K562 (cell line): Measurements from ENCODE around the gene PPM1F. TPM values are rescaled to one million over a fixed set of nuclear protein-coding genes. Genes with fewer than 3 reads are reported as not detected.

ENCODE experiments used
- ATAC-seq: fragments of 200-7000 bp; cut with Tn5 transposase; 3 replicates; pipeline ENCODE4 v1.9.1; 2020; ENCODE audit warnings: moderate library complexity
- BruUV-seq: library from RNA; stranded (reverse); fragments of 400-500 nt; replicated peaks from 2 replicates; lab custom pipeline; 2021; lab: Mats Ljungman, UMichigan
- CTCF ChIA-PET: fragments of 300-600 bp; formaldehyde crosslinking; extraction: SDS; loops from one replicate; lab custom pipeline; 2021; ENCODE audit warnings: low intra/inter-chr PET ratio; lab: Yijun Ruan, JAX
- POLR2A ChIA-PET: fragments of 300-600, 350-650 bp; sonication (Branson Sonifier 250); formaldehyde crosslinking; extraction: SDS; loops from one replicate; lab custom pipeline; 2021; ENCODE audit warnings: antibody characterized with exemption, inconsistent platforms; lab: Yijun Ruan, JAX
- DNase-seq, 4 experiments: peaks; one replicate each; pipeline versions ENCODE4 v3.0.0 to v3.0.0-alpha.2; 2011 to 2018; ENCODE audit warnings: low spot score in 3 of 4, mixed read lengths in 3 of 4; ENCODE audit errors: extremely low read depth in 1 of 4
- FAIRE-seq: peaks from 2 replicates; lab custom pipeline; 2011; peaks lifted over from hg19 to GRCh38; lab: Jason Lieb, UNC
- H2AFZ ChIP-seq: 2 replicates; pipeline ENCODE4 v1.6.0; 2011; ENCODE audit warnings: low read depth, low read length, control low read depth, inconsistent platforms
- H3K27ac ChIP-seq: fragments of 200-600 bp; 3 replicates; pipeline ENCODE4 v1.8.0; 2011; ENCODE audit warnings: low read depth, mild to moderate bottlenecking, control low read depth, inconsistent platforms, low read length, moderate library complexity, mixed read lengths; ENCODE audit errors: extremely low read depth
- H3K27me3 ChIP-seq, 2 experiments: fragments of 300-600 bp in 1 of 2; 2 replicates in 1 of 2; 3 replicates in 1 of 2; pipeline versions ENCODE4 v1.6.0 to v1.8.0; 2011; ENCODE audit warnings: inconsistent platforms in 2 of 2, low read length in 2 of 2, mild to moderate bottlenecking in 1 of 2, mixed read lengths in 1 of 2, moderate library complexity in 1 of 2; ENCODE audit not compliant: control insufficient read depth in 2 of 2, insufficient read depth in 2 of 2
- H3K36me3 ChIP-seq: fragments of 300-600 bp; 3 replicates; pipeline ENCODE4 v1.8.0; 2011; ENCODE audit warnings: mild to moderate bottlenecking, low read length, inconsistent platforms; ENCODE audit not compliant: control insufficient read depth, insufficient read depth
- H3K4me1 ChIP-seq, 2 experiments: fragments of 200-600 bp in 1 of 2; replicated peaks in 1 of 2; 2 replicates in 1 of 2; 3 replicates in 1 of 2; pipeline versions ENCODE4 v1.5.1 to v1.8.0; 2011; ENCODE audit warnings: inconsistent platforms in 2 of 2, low read length in 2 of 2, mild to moderate bottlenecking in 1 of 2, mixed read lengths in 1 of 2, moderate library complexity in 1 of 2; ENCODE audit not compliant: control insufficient read depth in 2 of 2, insufficient read depth in 2 of 2
- H3K4me2 ChIP-seq: 2 replicates; pipeline ENCODE4 v1.6.1; 2011; ENCODE audit warnings: low read length, control low read depth, inconsistent platforms, mixed read lengths; ENCODE audit not compliant: insufficient read depth
- H3K4me3 ChIP-seq: fragments of 200-600 bp; sonication (generic), shearing (Covaris generic); 2 replicates; pipeline ENCODE4 v1.5.1; 2016; ENCODE audit warnings: control low read depth, inconsistent platforms
- H3K79me2 ChIP-seq: fragments of 200-600 bp; 3 replicates; pipeline ENCODE4 v1.8.0; 2011; ENCODE audit warnings: low read length, inconsistent platforms; ENCODE audit not compliant: control insufficient read depth, insufficient read depth
- H3K9ac ChIP-seq, 2 experiments: 2 replicates each; pipeline versions ENCODE4 v1.6.0 to v1.6.1; 2011; ENCODE audit warnings: low read depth in 2 of 2, low read length in 2 of 2, control low read depth in 1 of 2, inconsistent platforms in 1 of 2, mild to moderate bottlenecking in 1 of 2, mixed read lengths in 1 of 2; ENCODE audit not compliant: insufficient read depth in 1 of 2
- H3K9me1 ChIP-seq: one replicate; pipeline ENCODE4 v1.6.0; 2011; ENCODE audit warnings: inconsistent platforms, mild to moderate bottlenecking, low read length, moderate library complexity; ENCODE audit not compliant: control insufficient read depth, insufficient read depth
- H3K9me3 ChIP-seq: replicated peaks from 2 replicates; pipeline ENCODE4 v1.5.1; 2011; ENCODE audit warnings: low read depth, low read length, inconsistent platforms; ENCODE audit not compliant: control insufficient read depth, insufficient read depth
- H4K20me1 ChIP-seq: replicated peaks from 2 replicates; pipeline ENCODE4 v1.6.1; 2011; ENCODE audit warnings: low read length, inconsistent platforms, mixed read lengths; ENCODE audit not compliant: control insufficient read depth, insufficient read depth
- DLX4 ChIP-seq: fragments of 250-450 bp; sonication (Bioruptor Pico); IDR thresholded peaks from 2 replicates; pipeline ENCODE4 v1.6.1; 2021; ENCODE audit warnings: mild to moderate bottlenecking
- SIX5 ChIP-seq, 2 experiments: IDR thresholded peaks; 2 replicates each; pipeline ENCODE4 v1.6.1; 2011; ENCODE audit warnings: low read length in 2 of 2, borderline replicate concordance in 1 of 2, low read depth in 1 of 2, mild to moderate bottlenecking in 1 of 2, moderate library complexity in 1 of 2; ENCODE audit not compliant: insufficient read depth in 1 of 2
- SP2 ChIP-seq: IDR thresholded peaks from 2 replicates; pipeline ENCODE4 v1.6.1; 2011; ENCODE audit warnings: mild to moderate bottlenecking, low read depth, low read length, moderate library complexity; ENCODE audit not compliant: poor library complexity, severe bottlenecking; ENCODE audit errors: extremely low read depth
- TFAM ChIP-seq: fragments of 250-450 bp; sonication (Bioruptor Pico); conservative IDR thresholded peaks from 2 replicates; pipeline ENCODE4 v1.5.0; 2021; ENCODE audit warnings: mild to moderate bottlenecking, moderate library complexity
- ZHX1 ChIP-seq: fragments of 150-350 bp; conservative IDR thresholded peaks from 2 replicates; pipeline ENCODE4 v1.6.1; 2014; ENCODE audit warnings: low read length
- ZKSCAN1 ChIP-seq: fragments of 150-350 bp; IDR thresholded peaks from 2 replicates; pipeline ENCODE4 v1.6.1; 2016; ENCODE audit warnings: low read depth, low read length
- WGBS: fragments of 100-300 bp; shearing (Covaris generic); methylation state at CpG from one replicate; pipeline ENCODE4 v1.1.6; 2016; ENCODE audit warnings: low coverage, mixed read lengths; ENCODE audit not compliant: insufficient coverage; ENCODE audit errors: missing lambda C conversion rate; 5-methylcytosine and 5-hydroxymethylcytosine counted together
- in situ Hi-C: fragments of 300-500 bp; cut with MboI; formaldehyde crosslinking; loops from 4 replicates; pipeline ENCODE4 v1.15.0; 2018; ENCODE audit warnings: inconsistent platforms, mixed read lengths
- intact Hi-C: fragments of 100-400 bp; cut with micrococcal nuclease; formaldehyde crosslinking; loops from 2 replicates; pipeline ENCODE4 v1.14.2; 2022
- polyA plus RNA-seq, 8 experiments: library from polyadenylated mRNA; depleted of rRNA in 4 of 8; stranded (reverse) in 5 of 8; unstranded in 3 of 8; fragments of >200 nt; fragmentation: Nextera tagmentation in 2 of 8; fragmentation: Illumina TruSeq in 1 of 8; extraction: Ambion mirVana in 2 of 8; extraction: Trizol in 1 of 8; gene quantifications; 2 replicates each; pipeline versions ENCODE4 v1.2.1 to v1.2.3, GENCODE V29; 2011 to 2014; ENCODE audit warnings: inconsistent platforms in 1 of 8, missing spikeins in 1 of 8
- total RNA-seq, 7 experiments: library from RNA; depleted of rRNA in 6 of 7; stranded (reverse); fragments of >200 nt in 6 of 7; fragmentation: Illumina TruSeq in 2 of 7; extraction: Trizol in 2 of 7; gene quantifications; 2 replicates each; pipeline versions ENCODE4 v1.2.1 to v1.2.3, GENCODE V29; 2011 to 2021; ENCODE audit warnings: low replicate concordance in 1 of 7

PPM1F gene
- total and polyA plus RNA-seq, 9 of the 15 experiments (the other 6 are each of a cell fraction or from before 2014, with no cell fraction given) = 2.1 to 159 (median 64.0) TPM

- BruUV-seq = no TSS peak
- no peak for FAIRE-seq
- ATAC-seq = peak; percentile 10
- ChIA-PET CTCF (interaction anchor here (0.6 to 9.2 kb wide), 25 partner anchors 9 to 1520 kb away, joined by 3 to 609 read pairs (median 4); partner anchors contain the start of genes MAPK1, PPIL2, PPM1F and SDF2L1), POLR2A (interaction anchor here (0.7 to 49.7 kb wide), 34 partner anchors 5 to 1071 kb away, joined by 3 to 1041 read pairs (median 4); partner anchors contain the start of genes PPIL2, PPM1F and SDF2L1)
- no peak for DNase-seq
- in situ Hi-C loops (loop anchor here (25.0 kb wide), 3 partner anchors 402 to 802 kb away; partner anchors contain the start of gene HIC2), intact Hi-C loops (loop anchor here (1.0 to 5.0 kb wide), 11 partner anchors 14 to 279 kb away; partner anchors contain the start of genes MAPK1, PPIL2, PPM1F and TOP3B)
- Histone ChIP-seq H3K9me1 (peaks cover 8% of the 10 kb centered on the region), H3K9me3 (no peaks in the 10 kb centered on the region), H2AFZ (peak overlapping the region; percentile 96), H3K4me2 (peak overlapping the region; percentile 94), H4K20me1 (peaks cover 10% of the 10 kb centered on the region; the same call in 1 of the 2 replicates), H3K79me2 (peaks cover 4% of the 10 kb centered on the region; the same call in 1 of the 3 replicates), H3K27ac (peak overlapping the region; percentile 85), H3K4me3 (no peak overlapping the region), H3K27me3 (no peaks in the 10 kb centered on the region), H3K9ac (peak overlapping the region; percentile 29 to 85), H3K4me1 (peaks cover 12 to 52% of the 10 kb centered on the region in 2 experiments), H3K36me3 (peaks cover 83% of the 10 kb centered on the region)
- 85% methylated on average over 11 of the region's 11 CpGs for WGBS
- peak in 1 of 2 experiments; percentile 18; a peak in 1 of 4 replicates for TF ChIP-seq SIX5 (IDR thresholded peaks at IDR 0.05; ENCODE audit: borderline replicate concordance in 1 of 2, insufficient read depth in 1 of 2, low read depth in 1 of 2, low read length in 2 of 2)
- TF ChIP-seq ZKSCAN1 = peak; percentile 5; the same call in 1 of the 2 replicates
- no peak for TF ChIP-seq TFAM (CRISPR knock-in tag)
- no peak for TF ChIP-seq DLX4 (CRISPR knock-in tag)
- TF ChIP-seq ZHX1 = 0 out of 2 replicates have a peak, but pooled peaks have one; percentile 14
- peak; percentile 17 for TF ChIP-seq SP2
Observed at GRCh38 chr22:21938906-21939305, 13.7 kb downstream of the PPM1F start.
